Activated CD4-positive, CD25-positive, alpha-beta regulatory T cell treated with anti-CD3 and anti-CD28 coated beads, Interleukin-2, amount 50 U/mL, for 16 hours (primary cell): ENCODE results near the gene SCAMP1.
"Not testable (repeated sequence)": the region's sequence is repeated elsewhere in the genome, so short reads cannot be mapped to it uniquely, and the experiment has no call there.

Source experiments
- DNase-seq: peaks from one replicate; pipeline ENCODE4 v3.0.0-alpha.2; 2020; ENCODE audit warnings: low read depth, low spot score

SCAMP1 gene, protein sequence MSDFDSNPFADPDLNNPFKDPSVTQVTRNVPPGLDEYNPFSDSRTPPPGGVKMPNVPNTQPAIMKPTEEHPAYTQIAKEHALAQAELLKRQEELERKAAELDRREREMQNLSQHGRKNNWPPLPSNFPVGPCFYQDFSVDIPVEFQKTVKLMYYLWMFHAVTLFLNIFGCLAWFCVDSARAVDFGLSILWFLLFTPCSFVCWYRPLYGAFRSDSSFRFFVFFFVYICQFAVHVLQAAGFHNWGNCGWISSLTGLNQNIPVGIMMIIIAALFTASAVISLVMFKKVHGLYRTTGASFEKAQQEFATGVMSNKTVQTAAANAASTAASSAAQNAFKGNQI

GRCh38 chr5:78359831-78360673, at the start of gene SCAMP1:
Gene SCAMP1, plus strand, starts transcription at chr5:78360617. Its CDS starts 55 bp downstream, at chr5:78360672.
- peak; percentile 82 for DNase-seq

DNA sequence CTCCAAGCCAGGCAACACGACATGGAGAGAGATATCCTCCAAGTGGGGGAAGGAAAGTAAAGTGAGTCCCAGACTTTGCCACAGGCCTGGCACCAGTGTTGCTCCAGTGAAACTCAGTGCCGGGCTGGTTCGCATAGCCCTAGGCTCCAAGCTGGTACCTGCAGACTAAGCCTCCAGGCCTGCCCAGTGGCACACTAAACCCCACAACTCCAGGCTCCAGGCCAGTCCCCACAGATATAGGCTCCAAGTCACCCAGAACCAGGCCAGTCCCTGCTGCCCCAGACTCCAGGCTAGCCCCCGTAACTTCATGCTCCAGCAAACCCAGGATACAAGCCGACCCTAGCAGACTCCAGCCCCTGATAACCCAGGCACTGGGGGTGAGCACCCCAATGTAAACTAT, 42.9 kb upstream of the SCAMP1 start:
- no peak for DNase-seq

GRCh38 chr5:78318337-78318736, 42.1 kb upstream of the SCAMP1 start:
- no peak for DNase-seq

DNA sequence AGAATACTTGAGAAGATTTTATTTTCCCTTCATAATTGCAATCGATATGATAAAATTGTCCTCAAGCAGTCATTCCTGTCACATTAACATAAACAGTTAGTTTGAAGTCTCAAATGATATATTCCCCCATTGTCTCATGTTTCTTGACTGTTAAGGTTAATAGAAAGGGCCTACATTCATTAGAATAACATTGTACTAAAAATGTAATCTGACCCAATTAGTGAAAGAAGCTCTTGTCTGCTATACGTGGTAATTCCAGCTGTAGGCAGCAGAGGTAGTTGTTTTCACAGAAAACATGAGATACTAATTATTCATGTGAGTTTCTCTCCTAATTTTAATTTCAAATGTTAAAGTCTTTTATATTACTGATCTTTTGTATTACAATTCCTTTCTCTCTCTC, 40.0 kb upstream of the SCAMP1 start:
- DNase-seq: no peak

GRCh38 chr5:78323241-78323640, 37.2 kb upstream of the SCAMP1 start:
- no peak for DNase-seq

- DNase-seq: no peak
These were observed 33.5 kb upstream of the SCAMP1 start for GRCh38 chr5:78326930-78327329.

DNA sequence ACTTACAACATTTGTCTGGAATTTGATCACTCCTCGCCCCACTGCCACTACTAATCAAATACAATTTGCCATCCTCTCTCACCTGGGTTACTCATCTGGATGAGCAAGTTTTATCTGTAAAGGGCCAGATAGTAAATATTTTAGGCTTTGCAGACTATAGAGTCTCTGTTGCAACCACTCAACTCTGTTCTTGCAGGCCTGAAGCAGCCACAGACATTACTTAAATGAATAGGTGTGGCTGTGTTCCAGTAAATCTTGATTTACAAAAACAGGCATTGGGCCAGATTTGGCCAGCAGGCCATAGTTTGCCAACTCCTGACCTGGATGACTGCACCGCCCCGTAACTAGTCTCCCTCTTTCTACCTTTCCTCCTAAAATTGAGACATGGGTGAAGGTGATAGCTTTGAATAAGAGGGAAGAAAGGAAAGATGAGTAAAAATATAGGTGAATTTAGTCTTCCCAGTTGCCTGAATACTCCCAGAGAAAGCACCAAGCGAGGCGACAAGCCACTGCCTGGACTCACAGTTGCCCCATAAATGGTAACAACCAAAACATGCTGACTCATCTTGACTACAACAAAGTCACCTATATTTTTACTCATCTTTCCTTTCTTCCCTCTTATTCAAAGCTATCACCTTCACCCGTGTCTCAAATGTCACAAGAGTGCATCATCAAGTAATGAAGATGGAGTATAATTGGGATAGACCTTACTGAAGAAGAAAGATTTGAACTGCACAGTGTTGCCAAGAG, 32.5 kb upstream of the SCAMP1 start:
- no peak for DNase-seq

GRCh38 chr5:78328585-78329173, 31.7 kb upstream of the SCAMP1 start:
- no peak for DNase-seq

DNA sequence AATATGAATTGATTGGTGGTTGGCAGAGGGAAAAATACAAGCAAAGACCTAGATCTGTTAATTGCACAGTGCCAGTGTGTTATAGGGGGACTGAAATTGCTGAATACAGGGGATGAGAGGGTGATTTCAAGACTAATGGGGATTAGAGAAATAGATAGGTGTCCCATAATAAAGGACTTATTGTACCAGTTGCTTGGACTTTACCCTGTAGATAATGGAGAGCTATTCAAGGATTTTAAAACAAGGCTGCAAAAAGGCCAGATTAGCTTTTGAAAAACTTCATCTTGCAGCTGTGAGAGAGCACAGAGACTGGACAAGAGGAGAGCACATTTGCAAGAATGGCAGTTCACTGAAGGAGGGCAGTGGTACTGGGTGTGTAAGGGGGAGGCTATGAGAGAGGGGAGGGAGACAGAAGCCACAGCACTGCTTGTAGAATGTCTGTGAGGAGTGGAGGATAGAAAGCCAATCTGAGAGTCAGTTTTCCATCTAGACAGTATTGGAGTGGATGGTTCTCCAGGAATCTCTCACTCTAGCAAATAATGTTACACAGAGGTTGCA, 28.8 kb upstream of the SCAMP1 start:
- DNase-seq: no peak

DNA sequence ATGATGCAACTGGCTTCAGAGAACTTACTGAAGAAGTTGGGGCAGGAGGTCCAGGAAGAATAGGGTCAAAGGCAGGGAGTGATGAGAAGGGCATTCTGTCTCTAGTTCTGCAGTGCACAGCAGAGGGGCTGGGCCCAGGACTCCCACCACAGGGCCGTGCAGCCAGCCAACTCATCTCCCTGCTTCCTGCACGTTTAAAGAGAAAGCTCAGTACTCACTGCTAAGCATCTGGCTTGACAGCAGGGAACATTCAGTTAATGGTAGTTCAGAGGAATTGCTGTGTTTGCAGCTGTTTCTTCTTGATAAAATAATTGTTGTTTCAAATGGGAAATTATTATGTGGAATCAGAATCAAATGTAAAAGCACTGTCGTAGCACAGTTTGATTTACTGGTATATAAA, 25.6 kb upstream of the SCAMP1 start:
- no peak for DNase-seq

DNA sequence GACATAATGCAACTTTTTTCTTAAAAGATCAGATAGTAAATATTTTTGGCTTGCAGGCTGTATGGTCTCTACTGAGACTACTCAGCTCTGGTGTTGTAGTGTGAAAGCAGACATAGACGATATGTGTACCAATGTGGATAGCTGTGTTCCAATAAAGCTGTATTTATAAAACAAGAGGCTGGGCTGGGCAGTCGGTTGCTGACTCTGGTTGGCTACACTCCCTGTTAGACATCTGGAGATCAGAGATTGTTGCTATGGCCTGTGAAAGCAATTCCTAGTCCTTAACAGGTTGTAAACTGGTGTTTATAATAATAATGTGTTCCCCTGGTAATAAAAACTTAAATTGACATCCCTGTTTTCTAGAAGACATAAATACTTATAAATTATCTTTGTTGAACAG, 24.4 kb upstream of the SCAMP1 start:
- DNase-seq: no peak

DNA sequence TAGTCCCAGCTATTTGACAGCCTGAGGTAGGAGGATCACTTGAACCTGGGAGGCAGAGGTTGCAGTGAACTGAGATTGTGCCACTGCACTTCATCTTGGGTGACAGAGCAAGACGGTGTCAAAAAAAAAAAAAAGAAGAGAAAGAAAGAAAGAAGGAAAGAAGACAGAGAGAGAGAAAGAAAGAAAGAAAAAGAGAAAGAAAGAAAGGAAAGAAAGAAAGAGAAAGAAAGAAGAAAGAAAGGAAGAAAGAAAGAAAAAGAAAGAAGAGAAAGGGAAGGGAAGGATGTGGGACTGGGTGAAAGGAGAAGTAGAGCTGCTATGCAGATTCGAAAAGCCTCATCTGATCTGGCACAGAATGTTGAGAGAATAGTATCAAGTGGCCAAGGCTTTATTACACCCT, 23.7 kb upstream of the SCAMP1 start:
- DNase-seq: no peak

- no peak for DNase-seq
These were observed 20.6 kb upstream of the SCAMP1 start for GRCh38 chr5:78339617-78340436.

DNA sequence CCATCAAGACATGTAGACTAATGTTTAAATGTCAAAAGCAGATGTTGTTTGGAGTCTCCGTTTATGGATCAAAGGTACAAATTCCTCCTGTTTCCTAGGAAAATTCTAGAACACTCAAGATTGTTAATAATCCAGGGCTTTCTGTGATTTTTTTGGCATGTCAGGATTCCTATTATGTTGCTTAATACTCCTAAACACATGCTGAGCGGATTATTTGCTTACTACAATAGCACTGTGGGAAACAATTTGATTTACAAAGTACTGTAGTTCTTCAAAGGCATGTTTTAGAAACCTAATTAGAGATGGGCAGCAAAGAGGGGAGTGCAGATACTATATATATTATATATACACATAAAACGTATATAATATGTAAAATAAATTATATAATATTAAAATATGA, 19.0 kb upstream of the SCAMP1 start:
- DNase-seq: no peak

DNA sequence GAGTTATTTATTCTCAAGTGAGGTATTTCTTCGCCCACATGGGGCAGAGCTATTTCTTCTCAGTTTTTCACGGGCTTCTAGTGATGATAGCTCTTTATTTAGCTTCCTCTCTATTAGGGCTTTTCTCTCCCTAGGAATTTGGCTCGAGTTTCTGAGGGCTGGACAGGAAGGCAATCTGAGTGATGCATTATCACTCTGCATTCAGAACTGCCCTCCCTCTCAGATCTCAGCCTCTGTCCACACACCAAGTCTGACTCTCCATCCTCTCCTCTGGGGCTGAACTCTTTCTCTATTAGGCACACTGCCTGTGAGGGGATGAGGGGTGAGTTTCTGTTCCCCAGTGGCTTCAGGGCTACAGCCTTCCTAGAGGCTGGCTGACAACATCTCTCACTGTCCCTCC, 14.9 kb upstream of the SCAMP1 start:
- no peak for DNase-seq

GRCh38 chr5:78353520-78353919, 6.9 kb upstream of the SCAMP1 start:
- no peak for DNase-seq

DNA sequence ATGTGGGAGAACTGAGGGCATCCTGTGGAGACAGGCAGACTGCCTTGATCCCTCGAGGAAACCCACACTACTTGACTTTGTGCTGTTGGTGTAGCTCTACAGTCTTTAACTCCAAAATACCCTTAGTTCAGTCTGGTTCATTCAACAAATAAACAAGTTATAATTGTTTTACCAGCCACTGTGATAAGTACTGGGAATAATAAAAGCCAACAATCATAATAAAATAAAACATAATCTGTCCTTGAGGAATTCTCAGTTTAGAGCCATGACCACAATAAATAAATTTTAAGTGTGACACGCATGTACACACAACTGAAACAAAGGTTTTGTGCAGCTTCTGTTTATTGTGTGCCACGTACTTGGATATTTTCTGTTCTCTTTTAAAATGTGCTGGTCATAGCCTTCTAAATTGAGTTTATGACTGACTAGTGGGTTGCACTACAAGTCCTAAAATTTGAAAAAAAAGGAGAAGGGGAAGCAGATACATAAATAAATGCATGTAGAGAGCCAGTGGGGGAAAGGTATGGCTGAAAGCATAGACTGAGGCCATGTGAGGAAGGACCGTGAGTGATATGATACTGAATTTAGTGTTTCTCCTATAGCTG, 6.2 kb upstream of the SCAMP1 start:
- no peak for DNase-seq

DNA sequence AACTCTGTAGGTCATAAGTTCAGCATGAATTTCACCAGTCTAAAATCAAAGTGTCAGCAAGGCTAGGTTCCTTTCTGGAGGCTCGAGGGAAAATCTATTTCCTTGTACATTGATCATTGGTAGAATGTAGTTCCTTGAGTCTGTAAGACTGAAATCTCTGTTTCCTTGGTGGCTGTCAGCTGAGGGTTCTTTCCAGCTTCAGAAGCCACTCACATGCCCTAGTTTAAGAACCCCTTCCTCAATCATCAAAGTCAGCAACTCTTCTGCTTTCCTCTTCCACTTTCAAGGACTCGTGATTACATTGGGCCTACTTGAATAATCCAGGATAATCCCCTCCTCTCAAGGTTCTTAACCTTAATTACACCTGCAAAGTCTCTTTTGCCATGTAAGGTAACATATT, 4.9 kb upstream of the SCAMP1 start:
- DNase-seq: no peak

- not testable (repeated sequence) for DNase-seq
These were observed 974 bp upstream of the SCAMP1 start for GRCh38 chr5:78359455-78359830.

DNA sequence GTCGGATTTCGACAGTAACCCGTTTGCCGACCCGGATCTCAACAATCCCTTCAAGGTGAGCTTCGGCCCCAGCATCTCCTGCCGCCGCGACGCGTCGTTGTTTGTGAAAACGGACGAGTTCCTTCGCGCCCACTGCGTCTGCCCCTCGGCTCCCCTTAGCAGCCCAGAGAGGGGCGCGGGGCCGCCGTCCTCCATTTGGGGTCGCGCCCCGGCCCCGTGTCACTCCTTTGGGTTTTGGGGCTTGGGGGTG, 182 bp downstream of the SCAMP1 start:
- no peak for DNase-seq
